Stimulated activated CD4-positive, alpha-beta T cell treated with anti-CD3 and anti-CD28 coated beads, Interleukin-12 subunit alpha, Interleukin-12 subunit beta, amount 100 ng/mL, for 24 hours (primary cell): ENCODE measurements around the gene IDH2.
A peak's percentile ranks its signal among the peaks of the same experiment; 100 is the strongest.
"Not testable (repeated sequence)": the region's sequence is repeated elsewhere in the genome, so short reads cannot be mapped to it uniquely, and the experiment has no call there.

Source experiments
- DNase-seq, 2 experiments: peaks; one replicate each; pipeline ENCODE4 v3.0.0-alpha.2; 2020; ENCODE audit warnings: low read depth in 2 of 2

The IDH2 gene

DNA sequence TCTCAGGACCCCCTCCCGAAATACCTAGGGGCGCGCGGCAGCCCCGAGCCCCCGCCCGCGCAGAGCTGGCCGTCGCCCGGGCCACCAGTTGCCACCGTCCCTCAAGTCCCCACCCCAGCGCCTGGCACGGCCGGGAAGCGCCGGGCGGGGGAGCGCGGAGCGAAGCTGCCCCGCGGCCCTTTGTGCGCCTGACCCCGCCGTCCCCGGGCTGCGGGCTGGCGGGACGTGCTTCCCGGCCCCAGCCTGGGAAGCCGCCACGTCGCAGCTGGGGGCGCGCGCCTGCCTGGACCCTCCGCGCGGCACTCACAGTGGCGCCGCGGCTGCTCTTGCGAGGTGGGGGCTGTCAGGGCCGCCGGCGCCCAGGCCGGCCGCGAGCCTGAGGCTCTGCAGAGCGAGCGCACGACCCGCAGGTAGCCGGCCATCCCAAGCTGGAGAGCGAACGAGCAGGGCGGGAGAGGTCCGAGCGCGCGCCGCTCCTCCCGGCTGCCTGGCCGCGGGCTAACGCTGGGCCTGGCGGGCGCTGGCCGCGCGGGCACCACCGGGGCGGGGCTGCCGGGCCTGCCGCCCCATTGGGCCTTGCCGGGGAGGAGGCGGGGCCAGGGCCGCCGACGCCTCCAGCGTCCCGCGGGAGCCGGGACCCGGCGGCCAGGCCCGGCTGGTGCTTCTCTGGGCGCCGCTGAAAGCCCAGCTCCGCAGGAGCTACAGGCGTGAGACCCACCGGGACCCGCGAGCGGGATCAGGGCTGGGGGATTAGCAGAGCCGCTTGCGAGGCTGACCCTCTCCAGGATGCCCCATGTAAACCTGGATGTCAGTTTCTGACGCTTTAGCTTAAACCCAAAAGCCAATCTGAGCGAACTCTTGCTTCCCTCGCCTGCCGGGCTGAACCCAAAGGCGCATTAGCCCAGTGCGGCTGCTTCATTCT lies at the start of gene IDH2:
Gene IDH2, minus strand, starts transcription at position 500 of the 922 bp plus-strand sequence. Its CDS starts 78 bp downstream, at position 422.
- peak; percentile 45 to 63 for DNase-seq

DNA sequence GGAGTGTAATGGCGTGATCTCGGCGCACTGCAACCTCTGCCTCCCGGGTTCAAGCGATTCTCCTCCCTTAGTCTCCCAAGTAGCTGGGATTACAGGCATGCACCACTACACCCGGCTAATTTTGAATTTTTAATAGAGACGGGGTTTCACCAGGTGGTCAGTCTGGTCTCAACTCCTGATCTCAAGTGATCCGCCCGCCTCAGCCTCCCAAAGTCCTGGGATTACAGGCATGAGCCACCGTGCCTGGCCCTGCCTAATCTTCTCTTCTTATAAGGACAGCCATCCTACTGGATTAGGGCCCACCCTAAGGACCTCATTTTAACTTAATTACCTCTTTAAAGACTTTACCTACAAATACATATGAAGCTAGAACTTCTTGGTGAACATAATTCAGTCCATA lies 48.3 kb upstream of the IDH2 start:
- not testable (repeated sequence) for DNase-seq

GRCh38 chr15:90149609-90150340 lies 47.5 kb upstream of the IDH2 start:
- DNase-seq, result no peak

- DNase-seq, result not testable (repeated sequence)
These were observed 44.0 kb upstream of the IDH2 start for GRCh38 chr15:90146198-90146761.

GRCh38 chr15:90145761-90146160 lies 43.5 kb upstream of the IDH2 start:
- DNase-seq, result no peak

- DNase-seq, result no peak
These were observed 43.0 kb upstream of the IDH2 start for GRCh38 chr15:90145259-90145658.

DNA sequence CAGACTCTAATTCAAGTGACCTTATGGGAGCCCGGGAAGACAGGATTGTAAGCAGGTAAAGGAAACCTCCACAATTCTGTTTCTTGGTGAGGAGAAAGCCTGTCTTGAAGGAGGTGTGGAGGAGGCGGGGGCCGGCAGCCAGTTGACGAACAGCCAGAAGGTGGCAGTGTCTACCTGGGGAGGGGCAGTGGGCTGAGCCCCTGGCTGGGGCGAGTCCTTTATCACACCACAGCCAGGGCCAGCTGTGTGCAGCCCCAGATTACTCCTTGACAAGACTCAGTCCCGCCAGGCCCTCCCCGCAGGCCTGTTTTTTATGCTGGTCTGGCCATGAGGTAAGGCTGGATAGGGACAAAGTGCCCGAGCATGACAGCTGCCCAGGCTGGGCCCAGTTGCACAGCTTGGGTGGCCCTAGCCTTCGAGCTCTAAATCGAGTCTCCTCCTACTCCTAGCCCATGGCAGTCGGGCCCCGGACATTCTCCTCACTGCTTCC lies 40.9 kb upstream of the IDH2 start:
- peak; percentile 24 to 64 for DNase-seq

- DNase-seq, result peak in 1 of 2 experiments; percentile 33
These were observed 40.2 kb upstream of the IDH2 start for GRCh38 chr15:90142216-90143165.

GRCh38 chr15:90141646-90142045 lies 39.4 kb upstream of the IDH2 start:
- DNase-seq, result no peak

- DNase-seq, result peak in 1 of 2 experiments; percentile 10
These were observed 37.3 kb upstream of the IDH2 start for GRCh38 chr15:90139549-90139948.

DNA sequence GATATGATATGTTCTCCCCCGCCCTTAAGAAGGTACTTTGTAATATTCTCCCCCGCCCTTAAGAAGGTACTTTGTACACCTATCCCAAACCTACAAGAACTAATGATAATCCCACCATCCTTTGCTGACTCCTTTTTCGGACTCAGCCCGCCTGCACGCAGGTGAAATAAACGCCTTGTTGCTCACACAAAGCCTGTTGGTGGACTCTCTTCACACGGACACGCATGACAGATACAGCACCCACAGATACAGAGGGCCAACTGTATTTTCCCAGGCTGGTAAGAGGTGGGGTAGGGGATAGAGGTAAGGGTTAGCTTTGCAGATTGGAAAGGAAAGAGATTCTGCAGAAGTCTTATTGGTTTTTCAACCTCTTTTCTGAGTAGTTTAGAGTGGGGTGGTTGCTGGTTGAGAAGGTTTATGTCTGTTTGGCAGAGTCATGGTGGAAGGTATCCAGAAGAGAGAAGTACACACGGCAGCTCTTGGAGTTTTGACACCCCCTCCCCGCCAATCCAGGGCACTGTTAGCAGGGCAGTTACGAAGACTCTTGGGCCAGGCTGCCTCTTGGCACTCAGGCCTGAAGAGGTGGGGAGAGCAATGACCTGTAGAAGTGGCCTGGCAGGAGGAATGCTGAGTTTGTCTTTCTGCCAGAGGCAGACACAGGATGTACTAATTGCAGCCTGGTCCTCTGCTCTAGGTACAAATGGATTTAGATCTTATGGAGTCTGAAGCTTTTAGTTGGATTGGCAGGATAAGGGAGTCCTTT lies 36.0 kb upstream of the IDH2 start:
- no peak for DNase-seq

DNA sequence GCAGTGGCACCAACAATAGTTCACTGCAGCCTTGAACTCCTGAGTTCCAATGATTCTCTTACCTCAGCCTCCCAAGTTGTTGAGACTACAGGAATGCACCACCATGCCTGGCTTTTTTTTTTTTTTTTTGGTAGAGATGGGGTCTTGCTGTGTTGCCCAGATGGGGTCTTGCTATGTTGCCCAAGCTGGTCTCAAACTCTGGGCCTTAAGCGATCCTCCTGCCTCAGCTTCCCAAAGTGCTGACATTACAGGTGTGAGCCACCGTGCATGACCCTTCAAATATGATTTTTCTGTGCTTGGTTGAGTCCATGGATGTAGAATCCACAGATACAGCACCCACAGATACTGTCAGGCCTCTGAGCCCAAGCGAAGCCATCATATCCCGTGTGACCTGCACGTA lies 30.2 kb upstream of the IDH2 start:
- no peak for DNase-seq

GRCh38 chr15:90131848-90132247 lies 29.6 kb upstream of the IDH2 start:
- no peak for DNase-seq

GRCh38 chr15:90130291-90130690 lies 28.0 kb upstream of the IDH2 start:
- no peak for DNase-seq

DNA sequence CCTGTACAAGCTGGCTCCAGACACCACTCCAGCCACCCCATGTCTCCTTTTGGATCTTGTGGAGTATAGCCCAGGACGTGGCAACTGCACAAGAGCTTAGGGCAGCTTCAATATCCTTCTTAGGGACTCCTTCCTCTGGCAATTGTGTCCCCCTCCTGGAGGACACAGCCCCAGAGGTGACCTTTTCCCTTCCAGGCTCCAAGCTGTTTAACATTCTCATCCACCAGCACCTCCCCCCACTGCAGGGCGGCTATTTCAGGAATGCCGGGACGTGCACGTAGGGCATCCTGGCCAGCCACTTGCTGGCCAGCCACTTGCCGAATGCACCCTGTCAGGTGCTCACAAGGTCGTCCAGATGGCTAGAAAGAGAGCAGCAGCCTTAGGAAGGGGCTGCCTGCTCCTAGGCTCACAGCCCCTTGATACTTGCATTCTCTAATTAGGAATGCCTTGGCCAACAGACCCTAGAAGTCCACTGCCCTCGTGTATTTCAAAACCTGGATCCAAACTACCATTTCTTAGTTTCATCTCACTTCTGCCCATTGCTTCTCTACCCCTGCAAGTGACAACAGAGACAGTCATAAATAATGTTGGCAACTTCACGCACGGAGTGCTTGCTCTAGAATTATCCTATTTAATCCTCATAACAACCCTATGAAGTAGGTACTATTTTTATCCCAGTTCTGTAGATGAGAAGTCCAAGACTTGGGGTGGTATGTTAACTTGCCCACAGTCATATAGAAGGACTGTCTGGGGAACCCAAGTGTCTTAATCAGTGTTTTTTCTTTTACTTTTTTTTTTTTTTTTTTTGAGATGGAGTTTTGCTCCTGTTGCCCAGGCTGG lies 24.5 kb upstream of the IDH2 start:
- no peak for DNase-seq

DNA sequence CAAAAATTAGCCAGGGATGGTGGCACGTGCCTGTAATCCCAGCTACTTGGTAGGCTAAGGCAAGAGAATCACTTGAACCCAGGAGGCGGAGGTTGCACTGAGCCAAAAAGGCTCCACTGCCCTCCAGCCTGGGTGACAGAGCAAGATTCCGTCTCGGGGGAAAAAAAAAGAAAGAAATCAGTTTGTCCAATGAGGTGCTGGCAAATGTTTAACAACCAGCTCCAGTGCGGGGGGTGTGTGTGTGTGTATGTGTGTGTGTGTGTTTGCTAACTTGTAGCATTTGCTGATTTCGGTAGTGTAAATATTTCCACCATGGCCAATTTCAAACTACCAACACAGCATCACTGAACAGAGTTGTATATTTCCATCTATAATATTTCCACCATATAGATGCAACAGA lies 23.8 kb upstream of the IDH2 start:
- no peak for DNase-seq

GRCh38 chr15:90124507-90124906 lies 22.2 kb upstream of the IDH2 start:
- DNase-seq, result no peak

DNA sequence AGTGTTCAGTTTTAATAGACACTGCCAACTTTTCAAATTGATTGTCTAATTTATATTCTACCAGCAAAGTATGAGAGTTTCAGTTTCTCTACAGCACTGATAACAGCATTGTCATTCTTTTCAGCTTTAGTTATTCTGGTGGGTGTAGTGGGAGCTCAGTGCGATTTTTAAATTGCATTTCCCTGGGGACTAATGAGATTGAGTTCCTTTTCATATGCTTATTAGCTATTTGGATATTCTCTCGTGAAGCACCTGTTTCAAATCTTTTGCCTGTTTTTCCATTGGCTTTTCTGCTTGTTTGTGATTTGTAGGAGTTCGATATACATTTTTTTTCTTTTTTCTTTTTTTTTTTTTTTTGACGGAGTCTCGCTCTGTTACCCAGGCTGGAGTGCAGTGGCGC lies 18.8 kb upstream of the IDH2 start:
- no peak for DNase-seq

GRCh38 chr15:90119367-90119766 lies 17.1 kb upstream of the IDH2 start:
- DNase-seq, result no peak

GRCh38 chr15:90115783-90116182 lies 13.5 kb upstream of the IDH2 start:
- no peak for DNase-seq
